SKM-1 treated with dmso at 0.1 percent for 144 hours (cell line): Measurements from ENCODE around the gene PXN.

ENCODE experiments used
- DNase-seq: peaks from one replicate; lab custom pipeline; 2025; ENCODE audit not compliant: unreplicated experiment; lab: John Stamatoyannopoulos, UW

Gene PXN

GRCh38 chr12:120265473-120266179 lies at the start of gene PXN:
Gene PXN (minus strand): TSS chr12:120265730. CDS start chr12:120265629, 101 bp downstream.
- no peak for DNase-seq

- DNase-seq, result no peak
Measured at GRCh38 chr12:120314220-120314619, 48.7 kb upstream of the PXN start.

DNA sequence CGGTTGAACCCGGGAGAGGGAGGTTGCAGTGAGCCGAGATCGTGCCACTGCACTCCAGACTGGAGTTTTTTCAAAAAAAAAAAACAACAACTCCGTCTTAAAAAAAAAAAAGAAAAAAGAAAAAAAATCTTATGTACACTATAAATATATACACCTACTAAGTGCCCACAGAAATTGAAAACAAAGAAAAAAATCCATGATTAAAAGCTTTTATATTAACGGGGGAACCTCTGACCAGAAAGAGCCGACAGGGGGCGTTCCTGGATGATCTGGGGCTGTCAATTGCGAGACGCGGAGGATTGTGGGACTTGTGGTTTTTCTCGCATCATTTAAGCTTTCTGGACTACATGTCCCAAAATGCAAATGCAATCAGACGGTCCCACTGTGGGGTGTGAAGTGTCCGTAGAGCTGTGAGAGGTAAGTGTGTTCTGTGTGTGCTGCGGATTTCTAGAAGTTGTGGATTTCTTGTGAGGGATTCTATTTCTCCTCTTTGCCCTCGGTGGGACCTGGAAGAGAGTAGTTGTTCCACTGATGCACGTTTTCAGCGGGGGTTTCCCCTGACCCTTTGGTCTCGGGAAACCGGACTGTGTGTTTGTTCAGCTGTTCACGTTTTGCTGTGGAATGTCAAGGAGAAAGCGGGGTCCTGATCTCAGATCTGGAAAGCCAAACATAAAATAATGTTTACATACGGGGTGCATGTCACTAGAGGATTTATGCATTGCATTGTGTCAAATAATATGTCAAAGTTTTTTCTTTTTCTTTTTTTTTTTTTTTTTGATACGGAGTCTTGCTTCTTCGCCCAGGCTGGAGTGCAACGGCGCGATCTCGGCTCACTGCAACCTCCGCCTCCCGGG lies 36.7 kb upstream of the PXN start, which contains the start of gene SIRT4:
TSS of gene SIRT4 (plus strand) at position 360 of the 854 bp plus-strand sequence. CDS start 1,241 bp downstream, outside the sequence.
- peak; percentile 50 for DNase-seq

DNA sequence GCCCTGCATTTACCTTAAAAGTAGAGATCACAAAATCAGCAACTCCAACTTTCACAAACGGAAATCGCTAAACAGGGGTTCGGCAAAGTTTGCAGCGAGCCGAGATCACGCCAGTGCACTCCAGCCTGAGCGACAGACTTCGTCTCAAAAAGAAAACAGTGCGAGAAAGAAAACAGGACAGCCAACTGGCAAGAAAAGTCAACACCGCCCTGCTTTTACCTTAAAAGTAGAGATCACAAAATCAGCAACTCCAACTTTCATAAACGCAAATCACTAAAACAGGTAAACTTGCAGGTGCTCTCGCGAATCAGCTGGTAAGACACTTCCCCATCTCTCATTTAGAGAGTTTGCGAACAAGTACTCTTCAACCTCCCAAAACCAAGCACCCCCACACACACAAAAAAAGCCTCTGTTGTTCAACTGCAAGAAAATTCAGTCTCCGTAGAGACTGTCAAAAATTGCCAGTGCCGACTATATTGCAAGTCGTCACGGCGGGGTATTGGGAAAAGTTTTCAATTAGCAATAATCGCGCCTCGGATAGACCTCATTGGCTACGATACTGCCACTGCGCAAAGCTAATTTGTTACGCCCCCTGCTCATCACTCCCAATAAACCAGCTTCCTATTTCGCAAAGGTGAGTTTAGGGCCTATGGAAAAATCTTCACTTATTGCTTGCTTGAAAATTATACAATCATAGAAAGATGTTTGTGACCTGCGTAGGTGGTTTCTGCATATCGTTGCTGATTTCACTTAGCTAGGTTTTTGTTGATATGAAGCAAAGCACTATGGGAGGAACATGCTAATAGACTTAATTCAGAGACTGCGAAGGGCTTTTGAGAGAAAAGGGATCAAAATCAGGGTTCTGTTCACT lies 27.4 kb upstream of the PXN start, which contains the start of gene RNU4-1:
TSS of gene RNU4-1 (minus strand) at position 577 of the 871 bp plus-strand sequence.
- DNase-seq, result peak; percentile 64

DNA sequence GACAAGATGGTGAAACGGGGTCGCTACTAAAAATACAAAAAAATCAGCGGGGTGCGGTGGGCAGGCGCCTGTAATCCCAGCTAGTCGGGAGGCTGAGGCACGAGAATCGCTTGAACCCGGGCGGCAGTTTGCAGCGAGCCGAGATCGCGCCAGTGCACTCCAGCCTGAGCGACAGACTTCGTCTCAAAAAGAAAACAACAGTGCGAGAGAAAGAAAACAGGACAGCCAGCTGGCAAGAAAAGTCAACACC lies 26.8 kb upstream of the PXN start:
- no peak for DNase-seq

GRCh38 chr12:120290609-120291305 lies 25.2 kb upstream of the PXN start:
- no peak for DNase-seq

DNA sequence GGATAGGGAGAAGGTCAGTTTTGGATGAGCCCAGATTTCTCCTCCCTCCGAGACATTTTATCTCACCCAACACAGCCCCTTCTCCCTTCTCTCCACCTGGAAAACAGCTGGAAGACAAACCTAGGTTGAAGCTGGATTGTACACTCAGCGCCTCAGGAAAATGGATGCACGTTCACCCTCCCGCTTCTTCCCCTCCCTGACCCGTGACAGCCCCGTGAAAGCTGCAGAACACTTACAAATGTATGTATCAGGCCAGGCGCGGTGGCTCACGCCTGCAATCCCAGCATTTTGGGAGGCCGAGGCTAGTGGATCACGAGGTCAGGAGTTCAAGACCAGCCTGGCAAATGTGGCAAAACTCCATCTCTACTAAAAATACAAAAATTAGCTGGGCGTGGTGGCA lies 22.0 kb upstream of the PXN start:
- DNase-seq, result no peak

GRCh38 chr12:120286768-120287490 lies 21.4 kb upstream of the PXN start:
- no peak for DNase-seq

GRCh38 chr12:120284381-120284780 lies 18.9 kb upstream of the PXN start:
- no peak for DNase-seq

DNA sequence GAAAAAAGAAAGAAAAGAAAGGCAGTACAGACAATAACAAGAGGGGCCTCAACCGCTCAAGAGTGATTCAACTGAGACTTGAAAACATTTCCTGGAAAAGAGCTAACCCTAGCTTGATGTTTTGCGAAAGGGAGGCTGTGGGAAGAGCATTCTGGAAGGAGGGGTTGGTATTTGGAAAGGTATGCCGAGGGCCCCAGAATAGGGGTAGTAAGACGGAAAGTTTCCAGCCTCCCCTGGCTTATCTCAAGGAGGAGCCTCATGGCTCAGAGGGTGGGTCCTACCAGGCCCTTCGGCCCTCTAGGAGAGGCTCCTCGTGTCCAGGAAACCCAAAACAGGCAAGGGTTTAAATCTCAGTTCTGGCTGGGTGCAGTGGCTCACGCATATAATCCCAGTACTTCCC lies 17.8 kb upstream of the PXN start:
- DNase-seq, result no peak

GRCh38 chr12:120278137-120279069 lies 12.9 kb upstream of the PXN start:
- DNase-seq, result no peak

DNA sequence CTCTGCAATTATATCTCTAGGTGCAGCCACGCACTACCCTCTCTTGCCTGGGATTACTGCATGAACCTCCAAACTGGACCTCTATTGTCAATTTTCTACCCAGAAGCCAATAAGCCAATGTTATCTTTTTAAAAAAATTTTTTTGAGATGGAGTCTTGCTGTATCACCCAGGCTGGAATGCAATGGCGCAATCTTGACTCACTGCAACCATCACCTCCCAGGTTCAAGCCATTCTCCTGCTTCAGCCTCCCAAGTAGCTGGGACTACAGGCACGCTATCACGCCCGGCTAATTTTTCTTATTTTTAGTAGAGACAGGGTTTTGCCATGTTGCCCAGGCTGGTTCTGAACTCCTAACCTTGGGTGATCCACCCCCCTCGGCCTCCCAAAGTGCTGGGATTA lies 11.2 kb upstream of the PXN start:
- no peak for DNase-seq

- DNase-seq, result no peak
Measured at GRCh38 chr12:120267736-120268135, 2.2 kb upstream of the PXN start.

GRCh38 chr12:120266180-120266870 lies 795 bp upstream of the PXN start:
- no peak for DNase-seq

- DNase-seq, result no peak
Measured at GRCh38 chr12:120264904-120265472, 542 bp downstream of the PXN start.

- no peak for DNase-seq
Measured at GRCh38 chr12:120264086-120264903, 1.2 kb downstream of the PXN start.

GRCh38 chr12:120263748-120264085 lies 1.8 kb downstream of the PXN start:
- no peak for DNase-seq
